Left ventricle myocardium inferior (tissue), 1 donor: ENCODE data around the gene ATP13A2. TPM values are rescaled to one million over a fixed set of nuclear protein-coding genes. Genes with fewer than 3 reads are reported as not detected.

Source experiments
- DNase-seq: peaks from one replicate; pipeline ENCODE4 v3.0.0-alpha.2; 2020
- H3K27ac ChIP-seq: fragments of 200-600 bp; replicated peaks from 2 replicates; pipeline ENCODE4 v1.8.0; 2021
- H3K27me3 ChIP-seq: fragments of 200-600 bp; 2 replicates; pipeline ENCODE4 v1.8.0; 2021; ENCODE audit warnings: low read depth
- H3K36me3 ChIP-seq: fragments of 200-600 bp; 2 replicates; pipeline ENCODE4 v1.8.0; 2021
- H3K4me1 ChIP-seq: fragments of 200-600 bp; 2 replicates; pipeline ENCODE4 v1.8.0; 2021
- H3K4me3 ChIP-seq: fragments of 200-600 bp; 2 replicates; pipeline ENCODE4 v1.8.0; 2021; ENCODE audit warnings: mild to moderate bottlenecking, moderate library complexity
- H3K9me3 ChIP-seq: fragments of 200-600 bp; replicated peaks from 2 replicates; pipeline ENCODE4 v1.8.0; 2021
- CTCF ChIP-seq: fragments of 200-600 bp; IDR thresholded peaks from 2 replicates; pipeline ENCODE4 v1.8.0; 2021; ENCODE audit warnings: antibody characterized with exemption, mild to moderate bottlenecking, borderline replicate concordance
- intact Hi-C: fragments of 100-400 bp; cut with micrococcal nuclease; formaldehyde crosslinking; loops from one replicate; pipeline ENCODE4 v1.11.0; 2022
- total RNA-seq: library from RNA; stranded (reverse); fragmentation: NEBNext Ultra II Directional; extraction: Animal tissue kit (Norgen Biotek cat#: 25700); gene quantifications from one replicate; pipeline ENCODE4 v1.2.1, GENCODE V29; 2021
- donor health status: DM: no; HTN: yes; CAD: no; lungs with severe emphysema.

Gene ATP13A2
- total RNA-seq, 1 donor from 2014 or later = 11.2 TPM

- Histone ChIP-seq H3K27me3 (peaks cover 26% of the 10 kb centered on the region), H3K36me3 (peaks cover 23% of the 10 kb centered on the region), H3K4me1 (peaks cover 26% of the 10 kb centered on the region), H3K27ac (no peak overlapping the region), H3K9me3 (no peaks in the 10 kb centered on the region), H3K4me3 (no peak overlapping the region)
- no peak for TF ChIP-seq CTCF
- DNase-seq = no peak
- intact Hi-C loops = no loop called here
Observed at GRCh38 chr1:16982902-16983301, 28.8 kb downstream of the ATP13A2 start.

GRCh38 chr1:16981269-16981849 is 30.4 kb downstream of the ATP13A2 start:
- intact Hi-C loops = no loop called here
- no peak overlapping the region for H3K27ac ChIP-seq

GRCh38 chr1:16980473-16981268 is 31.1 kb downstream of the ATP13A2 start, which contains the start of gene MFAP2:
MFAP2 (minus strand) TSS chr1:16980620; CDS start chr1:16978273, 2,347 bp downstream.
- H3K9me3 ChIP-seq = no peaks in the 10 kb centered on the region
- no peak for TF ChIP-seq CTCF
- intact Hi-C loops = no loop called here
- H3K4me3 ChIP-seq = peak within 1 kb of the TSS; percentile 65
- peak within 1 kb of the TSS; percentile 60 for H3K27ac ChIP-seq
- H3K27me3 ChIP-seq = peaks cover 26% of the 10 kb centered on the region
- no peak for DNase-seq
- H3K4me1 ChIP-seq = peaks cover 27% of the 10 kb centered on the region
- peaks cover 2% of the 10 kb centered on the region for H3K36me3 ChIP-seq

More at GRCh38 chr1:16981269-16981849, 30.4 kb downstream of the ATP13A2 start:
- no peak for DNase-seq
- Histone ChIP-seq H3K9me3 (no peaks in the 10 kb centered on the region), H3K4me3 (no peak overlapping the region), H3K27me3 (peaks cover 26% of the 10 kb centered on the region), H3K36me3 (peaks cover 9% of the 10 kb centered on the region), H3K4me1 (peaks cover 26% of the 10 kb centered on the region)
- no peak for TF ChIP-seq CTCF

DNA sequence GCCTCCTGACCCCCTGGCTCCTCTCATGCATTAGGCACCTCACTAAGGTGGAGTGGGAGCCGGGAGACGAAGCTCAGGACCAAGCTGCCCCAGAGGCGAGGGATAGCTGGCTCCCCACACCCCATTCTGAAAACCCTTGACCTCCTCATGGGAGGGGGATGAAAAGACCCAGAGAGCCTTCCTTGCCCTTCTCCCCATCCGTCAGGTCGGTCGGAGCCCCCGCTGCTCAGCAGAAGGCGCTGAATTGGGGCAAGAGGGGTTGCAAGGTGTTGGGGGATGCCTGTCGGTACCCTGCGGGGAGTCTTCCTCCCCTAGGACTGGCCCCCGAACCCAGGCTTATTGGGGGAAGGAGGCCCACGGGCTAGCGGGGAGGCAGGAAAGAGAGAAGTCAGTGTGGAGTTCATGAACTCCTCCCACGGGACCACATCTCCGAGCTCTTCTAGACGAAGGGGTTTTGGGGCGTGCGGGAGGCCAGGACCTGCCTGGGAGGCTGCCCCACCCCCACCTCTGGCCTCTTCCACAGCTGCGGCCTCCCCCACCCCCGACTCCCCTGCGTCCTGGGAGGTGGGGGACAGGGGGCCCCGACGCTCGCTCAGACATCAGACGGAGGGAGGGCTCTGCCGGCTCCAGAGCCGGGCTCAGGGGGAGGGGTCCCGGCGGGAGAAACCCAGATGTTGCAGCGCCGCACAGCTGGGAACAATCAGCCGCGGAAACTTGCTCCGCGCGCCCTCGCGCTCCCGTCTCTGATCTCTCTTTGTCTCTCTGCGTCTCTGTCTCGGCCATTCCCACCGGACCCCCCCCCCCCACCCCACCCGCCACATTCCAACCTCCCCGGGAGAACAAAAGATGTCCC is 32.0 kb downstream of the ATP13A2 start:
- Histone ChIP-seq H3K9me3 (no peaks in the 10 kb centered on the region), H3K4me3 (peak overlapping the region; percentile 65), H3K27me3 (peaks cover 26% of the 10 kb centered on the region), H3K36me3 (no peaks in the 10 kb centered on the region), H3K27ac (peak overlapping the region; percentile 60), H3K4me1 (peaks cover 33% of the 10 kb centered on the region)
- no peak for DNase-seq
- no peak for TF ChIP-seq CTCF
- intact Hi-C loops = no loop called here
